ENCODE results near the gene ERN2. TPM values are rescaled to one million over a fixed set of nuclear protein-coding genes. Genes with fewer than 3 reads are reported as not detected.
A peak's percentile ranks its signal among the peaks of the same experiment; 100 is the strongest.

ERN2 gene
- total RNA-seq, 1 experiment from 2014 or later: 0.47 TPM

DNA sequence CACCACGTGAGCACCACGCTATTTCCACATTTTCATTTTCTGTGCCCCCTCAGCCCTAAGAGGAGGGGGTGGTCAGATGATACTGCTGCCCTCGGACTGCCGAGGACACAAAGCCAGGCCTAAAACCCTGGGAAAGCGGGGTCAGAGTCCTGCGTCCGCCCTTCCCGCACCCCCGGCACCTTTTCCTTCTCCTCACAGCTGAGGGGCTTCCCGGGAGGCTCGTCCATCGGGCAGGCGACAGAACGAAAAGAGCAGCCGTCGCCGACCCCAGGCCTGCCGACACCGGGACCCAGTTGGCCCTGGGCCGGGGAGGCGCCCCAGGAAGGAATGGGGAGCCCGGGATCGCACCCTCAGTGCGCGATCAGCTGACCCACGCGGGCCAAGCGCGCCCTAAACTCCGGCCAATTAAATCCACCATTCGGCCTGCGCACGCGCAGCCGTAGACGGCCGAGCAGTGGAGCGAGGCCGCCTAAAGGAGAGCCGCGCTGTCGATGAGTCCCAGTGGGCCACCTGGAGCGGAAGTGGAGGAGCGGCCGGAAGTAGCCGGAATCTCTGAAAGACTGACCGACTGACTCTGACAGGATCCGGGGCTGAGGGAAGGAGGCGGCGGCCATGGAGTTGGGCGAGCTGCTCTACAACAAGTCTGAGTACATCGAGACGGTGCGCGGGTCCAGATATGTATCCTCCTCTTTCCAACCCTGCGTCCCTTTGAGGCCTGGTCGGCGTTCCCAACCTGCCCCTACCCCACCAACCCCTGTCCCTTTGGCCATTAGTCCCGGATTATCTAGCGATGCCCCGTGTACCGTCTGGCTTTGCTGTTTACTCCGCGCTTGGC, 71.9 kb downstream of the ERN2 start, which contains the start of the genes DCTN5 and PALB2:
Gene DCTN5 (plus strand): TSS at position 536 of the 835 bp plus-strand sequence. CDS start 77 bp downstream, at position 613.
Gene PALB2 (minus strand): TSS at position 380 of the 835 bp plus-strand sequence. CDS start 153 bp downstream, at position 227.
- peak within 1 kb of the TSS; percentile 70 for H3K27ac ChIP-seq (ENCODE audit: low read depth, low read length)
- no peaks in the 10 kb centered on the region for H3K9me2 ChIP-seq (ENCODE audit: insufficient read depth)
- H3K79me2 ChIP-seq (ENCODE audit: insufficient read depth, low read length): peaks cover 63% of the 10 kb centered on the region
- peak; percentile 81 for DNase-seq (ENCODE audit: low read depth, low spot score)
- H2AFZ ChIP-seq (ENCODE audit: low read depth, low read length, poor library complexity, severe bottlenecking): no peak within 1 kb of the TSS
- ChIA-PET RAD21 (ENCODE audit: low non-redundant PET in 1 of 2, low total read pairs in 2 of 2, uncharacterized antibody in 2 of 2, unreplicated experiment in 2 of 2) (no interaction called here), POLR2A (interaction anchor here (0.9 kb wide), 1 partner anchor 44 kb away, joined by 3 read pairs; the partner anchor contains the start of gene NDUFAB1), CTCF (interaction anchor here (3.0 kb wide), 1 partner anchor 44 kb away, joined by 7 read pairs; the partner anchor contains the start of gene NDUFAB1)
- no TSS peak for BruUV-seq (replicated peaks)
- no peaks in the 10 kb centered on the region for H3K9me3 ChIP-seq (ENCODE audit: control insufficient read depth in 1 of 2, insufficient read depth in 1 of 2, low read depth in 1 of 2, low read length in 2 of 2)
- H4K20me1 ChIP-seq (ENCODE audit: insufficient read depth): no peaks in the 10 kb centered on the region
- peak; percentile 97 for ATAC-seq
- intact Hi-C loops (cut with micrococcal nuclease): loop anchor here (1.0 to 2.0 kb wide), 2 partner anchors 44 to 84 kb away; partner anchors contain the start of genes EARS2, NDUFAB1 and UBFD1
- peak within 1 kb of the TSS; percentile 90 for H3K4me2 ChIP-seq (ENCODE audit: low read length)
- peak within 1 kb of the TSS; percentile 70 to 100 for H3K4me3 ChIP-seq (replicated peaks in 1 of 2; ENCODE audit: low read depth in 1 of 2, low read length in 2 of 2)
- no peaks in the 10 kb centered on the region for H3K27me3 ChIP-seq (ENCODE audit: insufficient read depth, low read length)
- H3K9ac ChIP-seq (ENCODE audit: low read length): peak within 1 kb of the TSS; percentile 85
- H3K36me3 ChIP-seq (ENCODE audit: control insufficient read depth in 1 of 2, insufficient read depth in 2 of 2, low read length in 2 of 2): peaks cover 9 to 13% of the 10 kb centered on the region in 2 experiments; a peak in 3 of 4 replicates
- peaks cover 2 to 23% of the 10 kb centered on the region in 2 experiments; a peak in 3 of 4 replicates for H3K4me1 ChIP-seq (ENCODE audit: control insufficient read depth in 1 of 2, insufficient read depth in 2 of 2, low read length in 2 of 2)
- TF ChIP-seq EZH2phosphoT487 (IDR thresholded peaks at IDR 0.05; ENCODE audit: borderline replicate concordance): no peak
- peak; percentile 81 for TF ChIP-seq TCF7L2 (IDR thresholded peaks at IDR 0.05; ENCODE audit: borderline replicate concordance, extremely low read depth, insufficient read depth, insufficient read length)
- TF ChIP-seq ZBTB33 (IDR thresholded peaks at IDR 0.05; ENCODE audit: extremely low read depth, insufficient replicate concordance, low read length): no peak
- TF ChIP-seq ZFX (IDR thresholded peaks at IDR 0.05): peak; percentile 54; the same call in 1 of the 2 replicates
- peak; percentile 61 for TF ChIP-seq POLR2A (IDR thresholded peaks at IDR 0.05; ENCODE audit: borderline replicate concordance, extremely low read depth, insufficient read depth, insufficient read length)
- TF ChIP-seq ELF1 (IDR thresholded peaks at IDR 0.05; ENCODE audit: borderline replicate concordance, low read depth): peak; percentile 66
- TF ChIP-seq EZH2 (IDR thresholded peaks at IDR 0.05): no peak
- TF ChIP-seq SP1 (IDR thresholded peaks at IDR 0.05; ENCODE audit: low read depth): peak; percentile 81
- no peak for TF ChIP-seq ZNF274 (IDR thresholded peaks at IDR 0.05; ENCODE audit: low read depth, low read length)
- no peak for TF ChIP-seq RAD21 (IDR thresholded peaks at IDR 0.05; ENCODE audit: low read depth)
- TF ChIP-seq YY1 (IDR thresholded peaks at IDR 0.05; ENCODE audit: extremely low read depth, insufficient replicate concordance, low read depth, low read length): peak; percentile 85
- TF ChIP-seq EGR1 (IDR thresholded peaks at IDR 0.05; ENCODE audit: low read depth): no peak
- no peak for TF ChIP-seq CTCF (IDR thresholded peaks at IDR 0.05 in 2 of 3, conservative IDR thresholded peaks at IDR 0.05 in 1 of 3; ENCODE audit: borderline replicate concordance in 1 of 3, insufficient read depth in 1 of 3, low read depth in 2 of 3, low read length in 2 of 3)
- TF ChIP-seq FOSL1 (IDR thresholded peaks at IDR 0.05; ENCODE audit: low read depth): no peak
- TF ChIP-seq CBX3 (IDR thresholded peaks at IDR 0.05; ENCODE audit: low read depth): peak; percentile 61; the same call in 1 of the 2 replicates
- no peak for TF ChIP-seq CEBPB (IDR thresholded peaks at IDR 0.05; ENCODE audit: low read depth)
- no peak for TF ChIP-seq JUND (IDR thresholded peaks at IDR 0.05)
- TF ChIP-seq REST (IDR thresholded peaks at IDR 0.05; ENCODE audit: low read depth): no peak
- peak; percentile 98 for TF ChIP-seq SRF (IDR thresholded peaks at IDR 0.05; ENCODE audit: low read depth)
